Fibroblast of skin of right biceps (primary cell): ENCODE results near the gene PROM1.

ENCODE experiments used
- DNase-seq: peaks from one replicate; pipeline ENCODE4 v3.0.0-alpha.2; 2013

Gene PROM1

GRCh38 chr4:15976456-15977447, 107.1 kb downstream of the PROM1 start:
- no peak for DNase-seq

GRCh38 chr4:15971068-15971801, 112.6 kb downstream of the PROM1 start:
- no peak for DNase-seq

- no peak for DNase-seq
Measured at GRCh38 chr4:15968551-15969300, 115.1 kb downstream of the PROM1 start.

- DNase-seq = no peak
Measured at GRCh38 chr4:15965325-15965724, 118.5 kb downstream of the PROM1 start.

- no peak for DNase-seq
Measured at GRCh38 chr4:15964159-15964558, 119.7 kb downstream of the PROM1 start.

GRCh38 chr4:15963576-15963975, 120.2 kb downstream of the PROM1 start:
- no peak for DNase-seq

- DNase-seq = peak; percentile 62
Measured at GRCh38 chr4:15963001-15963451, 120.8 kb downstream of the PROM1 start, which contains the start of gene FGFBP2. TSS of gene FGFBP2 (minus strand) at chr4:15963175. CDS start at chr4:15963129, 46 bp downstream.

GRCh38 chr4:15961781-15962510, 121.9 kb downstream of the PROM1 start:
- DNase-seq = no peak

GRCh38 chr4:15958562-15958961, 125.3 kb downstream of the PROM1 start:
- DNase-seq = no peak

- peak; percentile 58 for DNase-seq
Measured at GRCh38 chr4:15956179-15956850, 127.5 kb downstream of the PROM1 start.

GRCh38 chr4:15955670-15956069, 128.2 kb downstream of the PROM1 start:
- peak; percentile 14 for DNase-seq

GRCh38 chr4:15953625-15954024, 130.2 kb downstream of the PROM1 start:
- no peak for DNase-seq

- DNase-seq = no peak
Measured at GRCh38 chr4:15951781-15952180, 132.0 kb downstream of the PROM1 start.

GRCh38 chr4:15948826-15949225, 135.0 kb downstream of the PROM1 start:
- DNase-seq = no peak

- DNase-seq = no peak
Measured at GRCh38 chr4:15947684-15948083, 136.1 kb downstream of the PROM1 start.

- no peak for DNase-seq
Measured at GRCh38 chr4:15945516-15945915, 138.3 kb downstream of the PROM1 start.

- no peak for DNase-seq
Measured at GRCh38 chr4:15944895-15945294, 138.9 kb downstream of the PROM1 start.

- DNase-seq = no peak
Measured at GRCh38 chr4:15942283-15942682, 141.5 kb downstream of the PROM1 start.

GRCh38 chr4:15938640-15939039, 145.2 kb downstream of the PROM1 start, which contains the start of gene FGFBP1:
TSS of gene FGFBP1 (minus strand) at chr4:15938740. CDS start at chr4:15936632, 2,108 bp downstream.
- DNase-seq = no peak

- DNase-seq = peak; percentile 22
Measured at GRCh38 chr4:15938182-15938581, 145.6 kb downstream of the PROM1 start.

- no peak for DNase-seq
Measured at GRCh38 chr4:15936495-15936894, 147.3 kb downstream of the PROM1 start.
